VCaP (cell line): ENCODE data around the gene CASZ1.

Experiments
- H3K27ac ChIP-seq: fragments of 450-650 bp; 2 replicates; pipeline ENCODE4 v1.5.1; 2017
- TF ChIP-seq, protein P1 (sequence below): fragments of 450-650 bp; conservative IDR thresholded peaks from 2 replicates; pipeline ENCODE4 v1.5.1; 2017; ENCODE audit warnings: mild to moderate bottlenecking, moderate library complexity

The CASZ1 gene

DNA sequence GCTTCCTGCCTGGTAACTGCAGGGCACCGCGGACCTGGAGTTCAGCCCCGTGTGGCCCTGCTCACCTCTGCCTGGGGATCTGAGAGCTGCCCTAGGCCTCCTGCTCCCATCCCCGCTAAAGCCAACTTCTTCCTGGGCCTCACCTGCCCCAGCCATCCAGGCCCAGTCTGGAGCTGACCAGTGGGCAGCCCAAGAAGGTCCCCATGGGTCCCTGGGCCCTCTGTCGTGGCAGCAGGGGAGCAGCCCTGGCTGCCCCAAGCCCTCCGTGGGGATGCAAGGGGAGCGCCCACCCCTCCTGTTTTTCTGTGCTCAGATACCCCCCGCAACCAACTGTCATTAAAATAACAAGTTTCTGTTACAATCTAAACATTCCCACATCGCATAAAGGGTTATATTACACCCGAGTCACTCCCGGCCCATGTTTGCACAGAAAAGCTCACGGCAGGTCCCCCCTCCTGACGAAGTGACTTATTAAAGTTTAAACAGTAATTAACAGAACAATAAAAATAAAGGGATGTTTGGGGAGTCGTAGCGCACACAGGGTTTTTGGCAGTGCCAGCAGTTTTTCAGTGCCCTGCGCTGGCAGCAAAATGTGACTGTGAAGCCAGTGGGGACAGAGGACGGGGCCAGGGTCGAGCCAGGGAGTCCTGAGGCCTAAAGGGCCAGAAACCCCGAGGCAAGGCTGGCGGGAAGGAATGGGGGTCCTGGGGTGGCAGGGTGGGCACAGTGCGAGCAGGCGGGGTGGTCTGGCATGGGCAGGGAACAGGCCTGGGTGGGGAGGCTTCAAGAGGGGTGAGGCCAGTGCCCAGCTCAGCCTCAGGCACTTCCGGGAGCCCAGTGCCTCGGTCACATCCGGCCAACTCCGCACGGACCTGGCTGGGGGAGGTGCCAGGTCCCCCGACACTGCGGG, 121.5 kb downstream of the CASZ1 start:
- H3K27ac ChIP-seq = peak overlapping the region; percentile 98

DNA sequence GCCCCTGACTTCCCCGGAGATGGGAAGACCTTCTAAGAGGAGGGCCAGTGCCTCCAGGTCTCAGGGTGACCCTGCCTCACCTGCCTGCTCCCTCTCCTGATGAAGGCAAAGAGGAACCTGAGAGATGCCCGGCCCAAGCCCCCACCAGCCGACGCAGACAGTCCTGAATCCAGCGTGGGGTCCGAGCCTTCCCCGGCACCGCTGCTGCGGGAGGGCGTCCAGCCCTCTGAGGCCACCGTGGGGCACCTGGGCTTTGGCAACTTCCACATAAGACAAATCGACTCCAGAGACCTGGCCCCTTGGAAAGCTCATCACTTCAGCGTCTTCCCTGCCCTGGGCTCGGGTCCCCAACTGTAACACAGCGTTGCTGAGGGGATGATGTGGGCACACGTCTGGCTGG, 122.2 kb downstream of the CASZ1 start:
- TF ChIP-seq, protein P1, sequence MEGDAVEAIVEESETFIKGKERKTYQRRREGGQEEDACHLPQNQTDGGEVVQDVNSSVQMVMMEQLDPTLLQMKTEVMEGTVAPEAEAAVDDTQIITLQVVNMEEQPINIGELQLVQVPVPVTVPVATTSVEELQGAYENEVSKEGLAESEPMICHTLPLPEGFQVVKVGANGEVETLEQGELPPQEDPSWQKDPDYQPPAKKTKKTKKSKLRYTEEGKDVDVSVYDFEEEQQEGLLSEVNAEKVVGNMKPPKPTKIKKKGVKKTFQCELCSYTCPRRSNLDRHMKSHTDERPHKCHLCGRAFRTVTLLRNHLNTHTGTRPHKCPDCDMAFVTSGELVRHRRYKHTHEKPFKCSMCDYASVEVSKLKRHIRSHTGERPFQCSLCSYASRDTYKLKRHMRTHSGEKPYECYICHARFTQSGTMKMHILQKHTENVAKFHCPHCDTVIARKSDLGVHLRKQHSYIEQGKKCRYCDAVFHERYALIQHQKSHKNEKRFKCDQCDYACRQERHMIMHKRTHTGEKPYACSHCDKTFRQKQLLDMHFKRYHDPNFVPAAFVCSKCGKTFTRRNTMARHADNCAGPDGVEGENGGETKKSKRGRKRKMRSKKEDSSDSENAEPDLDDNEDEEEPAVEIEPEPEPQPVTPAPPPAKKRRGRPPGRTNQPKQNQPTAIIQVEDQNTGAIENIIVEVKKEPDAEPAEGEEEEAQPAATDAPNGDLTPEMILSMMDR = no peak
- H3K27ac ChIP-seq = peak overlapping the region; percentile 98

More for the DNA sequence above, 121.5 kb downstream of the CASZ1 start:
- TF ChIP-seq, protein P1 = no peak

DNA sequence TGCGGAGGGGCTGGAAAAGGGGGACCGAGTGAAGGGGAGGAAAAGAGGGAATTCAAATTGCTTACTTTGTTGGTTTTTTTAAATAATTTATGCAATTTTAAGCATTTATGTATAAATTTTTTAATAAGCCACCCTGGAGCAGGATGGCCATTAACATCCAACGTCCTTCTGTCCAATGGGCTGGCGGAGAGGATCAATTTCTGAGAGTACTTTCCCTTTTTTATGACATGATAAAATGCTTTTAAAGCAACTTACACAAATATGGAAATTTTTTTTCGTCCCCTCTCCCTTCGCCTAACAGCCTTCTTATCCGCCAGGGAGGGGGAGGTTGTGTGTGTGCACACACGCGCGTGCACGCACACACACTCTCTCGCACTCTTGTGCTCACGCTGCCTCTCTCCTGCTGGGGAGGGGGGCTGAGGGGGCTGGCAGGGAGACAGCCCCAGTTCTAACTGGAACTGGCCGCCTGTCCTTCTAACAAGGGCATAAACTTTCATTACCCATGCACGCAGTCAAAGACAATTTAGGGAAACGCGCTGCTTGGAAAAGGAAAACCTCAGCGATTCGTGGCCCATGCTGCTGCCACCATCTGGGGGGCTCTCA, 123.2 kb downstream of the CASZ1 start:
- TF ChIP-seq, protein P1 = no peak
- H3K27ac ChIP-seq = peak overlapping the region; percentile 98

DNA sequence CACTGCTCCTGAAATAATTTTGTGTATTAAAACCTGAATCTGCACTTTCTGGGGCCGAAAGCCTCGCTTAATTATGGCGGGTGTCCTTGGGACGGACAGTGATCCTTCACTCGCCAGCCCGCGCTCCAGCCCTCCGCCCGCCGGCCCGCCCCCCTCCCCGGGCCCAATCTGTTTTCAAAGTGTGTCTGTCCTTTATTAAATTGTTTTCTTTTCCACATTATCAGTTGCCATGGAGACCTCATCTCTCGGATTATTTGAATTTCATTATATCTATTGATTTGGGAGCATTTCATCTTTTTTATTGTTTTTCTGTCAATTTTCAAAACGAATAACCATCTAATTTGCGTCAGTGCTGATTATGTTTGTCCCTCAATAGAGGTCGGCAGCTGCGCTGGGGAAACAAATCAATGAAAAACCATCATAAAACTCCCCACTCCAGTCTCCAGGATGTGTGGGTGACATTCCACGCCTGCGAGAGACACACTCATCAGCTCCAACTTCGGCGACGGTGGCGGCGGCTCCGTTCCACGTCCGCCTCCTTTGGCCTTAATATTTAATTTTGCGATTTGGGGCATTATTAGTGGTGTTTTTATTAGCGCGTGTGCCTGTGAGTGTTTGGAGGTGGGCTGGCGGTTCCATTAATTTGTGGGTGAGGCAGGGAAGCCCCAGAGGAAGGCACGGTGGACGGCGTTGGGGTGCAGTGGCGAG, 123.9 kb downstream of the CASZ1 start:
- peak overlapping the region; percentile 98 for H3K27ac ChIP-seq
- TF ChIP-seq, protein P1 = no peak

DNA sequence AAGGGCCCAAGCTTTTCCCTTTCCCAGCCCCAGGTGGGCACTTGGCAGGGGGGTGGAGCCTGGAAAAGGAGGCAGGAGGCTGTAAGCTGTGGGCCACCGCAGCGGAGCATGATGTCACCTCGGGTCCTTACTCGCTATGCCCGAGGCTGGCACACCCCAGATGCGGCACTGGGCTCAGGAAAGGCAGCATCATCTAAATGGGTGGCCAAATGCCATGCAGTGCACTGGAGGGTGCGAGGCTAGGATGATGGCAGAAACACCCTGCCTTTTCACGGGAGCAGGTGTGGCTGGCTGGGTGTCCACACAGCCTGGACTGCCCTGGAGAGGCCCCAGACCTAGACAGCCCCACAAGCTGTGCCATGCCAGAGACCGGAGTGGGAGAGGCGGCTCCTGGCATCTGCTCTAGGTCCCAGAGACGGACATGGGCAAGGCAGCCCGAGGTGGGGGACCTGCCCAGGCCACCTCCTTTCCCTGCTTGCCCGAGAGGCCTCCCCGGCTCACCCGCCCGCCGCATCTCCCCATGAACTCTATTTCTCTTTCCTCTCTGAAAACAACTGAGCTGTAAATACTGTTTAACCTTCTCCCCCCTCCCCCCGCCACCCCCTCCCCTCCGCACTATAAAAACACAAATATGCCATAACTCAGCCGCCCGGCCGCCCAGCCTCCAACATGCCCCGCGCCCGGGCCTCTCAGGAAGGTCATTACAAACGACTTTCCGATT, 124.7 kb downstream of the CASZ1 start:
- H3K27ac ChIP-seq = peak overlapping the region; percentile 98
- TF ChIP-seq, protein P1 = no peak

DNA sequence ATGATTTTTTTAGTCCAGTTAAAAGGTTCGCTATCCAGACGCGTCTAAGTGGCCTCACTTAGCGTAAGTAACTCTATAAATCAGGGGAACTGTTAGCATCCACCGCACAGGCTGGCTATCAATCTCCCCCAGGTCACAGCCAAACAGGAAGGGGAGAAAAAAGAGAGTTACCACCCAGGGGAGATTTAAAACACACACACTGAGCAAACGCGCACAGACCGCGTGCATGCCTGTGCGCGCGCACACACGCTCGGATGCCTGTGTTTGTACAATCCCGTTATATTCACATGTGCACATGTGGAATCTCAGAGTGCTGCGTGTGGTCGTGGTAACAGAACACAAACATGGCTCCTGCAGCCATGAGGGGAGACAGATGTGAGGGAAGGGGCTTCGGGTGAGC, 125.4 kb downstream of the CASZ1 start:
- peak overlapping the region; percentile 98 for H3K27ac ChIP-seq
- TF ChIP-seq, protein P1 = no peak

DNA sequence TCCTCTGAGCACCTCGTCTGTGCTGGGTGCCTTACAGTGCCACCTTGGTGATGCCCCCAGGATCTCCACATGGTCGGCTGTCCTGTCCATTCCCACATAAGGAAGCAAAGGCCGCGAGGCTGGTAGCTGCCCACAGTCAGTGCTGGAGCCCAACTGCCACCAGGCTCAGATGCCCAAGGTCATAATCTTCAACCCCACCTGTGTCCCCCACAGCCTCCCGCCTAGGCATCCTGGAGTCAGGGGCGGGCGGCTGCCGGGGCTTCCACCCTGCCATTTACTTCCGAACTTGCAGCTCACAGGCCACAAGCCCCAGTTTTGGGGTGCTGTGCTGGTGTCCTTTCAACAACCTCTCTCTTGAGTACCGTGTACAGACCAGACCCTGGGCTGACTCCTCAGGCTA, 126.3 kb downstream of the CASZ1 start:
- H3K27ac ChIP-seq = peak overlapping the region; percentile 98
- TF ChIP-seq, protein P1 = no peak
